SKM-1 (cell line): ENCODE results near the gene MOG.

Experiments used
- DNase-seq: peaks from one replicate; lab custom pipeline; 2025; ENCODE audit not compliant: unreplicated experiment; lab: John Stamatoyannopoulos, UW

MOG gene

DNA sequence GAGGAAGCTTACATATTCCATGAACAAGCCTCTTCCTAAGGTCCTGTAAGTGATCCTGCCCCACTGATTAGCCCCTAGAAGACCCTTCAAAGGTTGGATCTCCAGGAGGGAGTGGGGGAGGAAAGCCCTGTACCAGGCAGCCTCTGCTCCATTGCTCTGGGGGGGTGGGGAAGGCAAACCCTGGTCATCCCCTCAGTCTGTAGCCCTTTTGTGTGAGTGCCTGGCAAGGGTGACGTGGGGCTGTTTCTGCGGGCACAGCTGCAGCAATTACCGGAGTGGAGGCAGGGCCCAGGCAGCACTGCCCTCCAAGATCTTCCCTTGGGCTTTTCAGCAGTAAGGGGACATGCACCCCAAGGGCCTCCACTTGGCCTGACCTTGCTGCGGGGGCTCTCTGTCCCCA lies at the start of gene MOG:
TSS of gene MOG (plus strand) at position 295 of the 400 bp plus-strand sequence. CDS start 118 bp downstream, outside the sequence.
- no peak for DNase-seq

GRCh38 chr6:29608131-29608530 lies 48.8 kb upstream of the MOG start:
- DNase-seq, result no peak

GRCh38 chr6:29610540-29610939 lies 46.4 kb upstream of the MOG start:
- DNase-seq, result no peak

DNA sequence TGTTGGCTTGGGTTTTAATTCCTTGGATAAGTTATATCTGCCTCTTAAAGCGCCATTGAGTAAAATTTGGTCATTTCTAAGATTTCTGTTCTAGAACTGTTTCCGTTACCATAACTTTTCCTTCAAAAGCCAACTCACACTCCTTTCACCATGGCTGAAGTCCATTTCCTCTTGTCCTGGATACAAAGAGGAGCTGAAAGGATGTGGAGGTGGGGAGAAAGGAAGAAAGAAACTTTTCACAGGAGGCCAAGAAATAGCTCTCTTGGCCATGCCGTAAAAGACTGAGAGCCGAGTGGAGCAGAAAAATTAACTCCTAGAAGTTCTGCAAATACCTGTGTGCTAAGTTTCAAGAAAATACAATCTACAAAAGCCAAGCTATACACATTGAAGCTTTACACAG lies 45.5 kb upstream of the MOG start:
- no peak for DNase-seq

DNA sequence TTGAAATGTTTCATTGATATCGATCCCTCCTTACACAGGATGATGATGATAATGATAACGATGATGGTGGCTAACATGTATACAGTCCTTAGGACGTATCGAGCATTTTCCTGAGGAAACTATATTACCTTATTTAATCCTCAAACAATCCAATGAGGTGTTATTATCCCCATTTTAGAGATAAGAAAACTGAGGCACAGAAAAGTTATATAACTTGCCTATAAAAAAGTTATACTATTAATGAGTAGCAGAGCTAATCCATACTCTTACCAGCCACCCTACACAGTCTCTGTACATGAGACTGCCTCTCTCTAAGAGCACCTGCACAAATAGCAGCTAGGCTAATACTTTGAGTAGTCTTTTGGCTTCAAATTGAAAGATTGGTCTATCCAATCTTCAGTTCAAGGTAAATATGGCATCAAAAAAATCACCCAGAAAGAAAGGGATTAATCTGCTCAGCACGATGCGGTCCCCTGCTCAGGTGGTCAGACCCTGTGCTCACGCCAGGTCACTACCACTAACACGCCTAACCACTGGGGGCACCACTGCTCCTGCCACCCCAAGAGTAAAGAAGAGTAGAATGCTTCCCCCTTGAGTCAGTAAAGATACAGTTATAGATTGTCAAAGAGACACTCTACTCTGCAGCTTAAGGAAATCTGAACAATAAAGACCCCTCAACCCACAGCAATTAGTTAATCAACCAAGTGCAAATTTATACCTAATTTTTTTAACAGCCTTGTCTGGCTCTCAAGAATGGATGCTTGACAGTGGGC lies 38.9 kb upstream of the MOG start:
- DNase-seq, result no peak

DNA sequence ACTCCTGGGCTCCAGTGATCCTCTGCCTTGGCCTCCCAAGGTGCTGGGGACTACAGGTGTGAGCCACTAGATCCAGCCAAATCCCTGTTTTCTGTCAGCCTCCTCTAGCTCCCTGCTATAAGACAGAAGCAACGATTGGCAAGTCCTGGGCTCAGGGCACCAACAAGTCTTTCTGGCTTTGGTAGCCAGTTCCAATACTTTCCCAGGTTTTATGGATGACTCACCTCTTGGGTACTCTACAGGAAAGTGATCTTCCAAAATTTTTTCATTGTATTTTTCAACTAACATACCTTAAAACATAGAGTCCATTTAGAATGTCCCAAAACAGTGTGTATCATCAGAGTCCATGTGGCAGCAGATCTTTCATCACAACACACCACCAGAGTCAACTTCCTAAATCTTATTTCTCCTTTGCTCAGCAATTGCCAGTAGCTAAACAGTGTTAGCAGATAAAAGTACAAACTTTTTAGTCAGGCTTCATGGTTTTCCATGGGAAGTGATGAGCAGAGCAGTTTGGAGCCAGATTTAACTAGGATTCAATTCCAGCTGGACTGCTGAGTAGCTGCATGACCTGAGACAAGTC lies 37.2 kb upstream of the MOG start:
- no peak for DNase-seq

DNA sequence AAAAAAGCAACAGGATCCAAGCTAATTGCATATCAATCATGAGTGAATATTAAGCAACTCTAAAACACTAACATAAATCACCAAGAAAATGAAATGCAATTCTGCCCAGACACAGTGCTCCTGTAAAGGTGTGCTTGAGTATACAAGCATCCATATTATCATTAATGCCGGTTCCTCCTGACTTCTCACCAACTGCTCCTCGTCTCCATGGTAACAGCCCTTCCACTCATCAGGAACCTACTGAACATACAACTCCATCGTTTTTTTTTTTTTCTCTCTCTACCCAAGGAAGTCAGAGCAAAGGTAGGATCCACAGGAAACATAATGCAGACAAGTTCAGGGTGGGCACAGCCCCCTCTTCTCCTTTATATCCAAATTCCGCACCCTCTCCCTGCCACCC lies 36.3 kb upstream of the MOG start:
- DNase-seq, result no peak

- DNase-seq, result no peak
Measured at GRCh38 chr6:29624520-29624961, 32.4 kb upstream of the MOG start.

GRCh38 chr6:29625337-29625930 lies 31.5 kb upstream of the MOG start:
- no peak for DNase-seq

GRCh38 chr6:29626948-29627754 lies 29.7 kb upstream of the MOG start:
- DNase-seq, result no peak

DNA sequence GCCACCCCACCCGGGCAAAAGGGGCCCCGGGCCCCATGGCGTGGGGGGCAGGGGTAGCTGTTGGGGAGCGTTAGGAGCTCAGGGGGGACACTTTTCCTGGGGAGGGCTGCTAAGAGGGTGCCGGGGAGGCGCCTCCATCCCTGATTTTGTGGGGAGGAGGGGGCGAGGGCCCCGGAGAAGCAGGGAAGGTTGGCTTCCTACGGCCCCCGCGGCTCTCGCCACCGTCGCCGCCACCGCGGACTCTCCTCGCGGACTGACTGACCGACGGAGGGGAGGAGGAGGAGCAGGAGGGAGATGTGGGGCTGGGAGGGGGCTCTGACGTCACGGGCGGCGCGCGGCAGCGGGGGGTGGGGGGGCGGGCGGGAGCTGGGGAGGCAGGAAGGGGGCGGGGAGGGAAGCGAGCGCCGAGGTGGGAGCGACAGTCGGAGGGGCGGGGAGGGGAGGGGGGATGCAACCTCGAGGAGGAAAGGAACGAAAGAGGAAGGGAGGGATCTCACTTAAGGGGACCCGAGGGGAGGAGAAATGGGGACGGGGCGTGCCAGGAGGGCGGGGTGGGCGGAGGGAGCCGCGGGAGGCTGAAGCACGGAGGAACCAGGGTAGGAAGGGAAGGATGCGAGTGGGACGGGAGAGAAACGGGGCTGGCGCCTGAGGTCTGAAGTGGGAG lies 29.0 kb upstream of the MOG start:
- peak; percentile 31 for DNase-seq

DNA sequence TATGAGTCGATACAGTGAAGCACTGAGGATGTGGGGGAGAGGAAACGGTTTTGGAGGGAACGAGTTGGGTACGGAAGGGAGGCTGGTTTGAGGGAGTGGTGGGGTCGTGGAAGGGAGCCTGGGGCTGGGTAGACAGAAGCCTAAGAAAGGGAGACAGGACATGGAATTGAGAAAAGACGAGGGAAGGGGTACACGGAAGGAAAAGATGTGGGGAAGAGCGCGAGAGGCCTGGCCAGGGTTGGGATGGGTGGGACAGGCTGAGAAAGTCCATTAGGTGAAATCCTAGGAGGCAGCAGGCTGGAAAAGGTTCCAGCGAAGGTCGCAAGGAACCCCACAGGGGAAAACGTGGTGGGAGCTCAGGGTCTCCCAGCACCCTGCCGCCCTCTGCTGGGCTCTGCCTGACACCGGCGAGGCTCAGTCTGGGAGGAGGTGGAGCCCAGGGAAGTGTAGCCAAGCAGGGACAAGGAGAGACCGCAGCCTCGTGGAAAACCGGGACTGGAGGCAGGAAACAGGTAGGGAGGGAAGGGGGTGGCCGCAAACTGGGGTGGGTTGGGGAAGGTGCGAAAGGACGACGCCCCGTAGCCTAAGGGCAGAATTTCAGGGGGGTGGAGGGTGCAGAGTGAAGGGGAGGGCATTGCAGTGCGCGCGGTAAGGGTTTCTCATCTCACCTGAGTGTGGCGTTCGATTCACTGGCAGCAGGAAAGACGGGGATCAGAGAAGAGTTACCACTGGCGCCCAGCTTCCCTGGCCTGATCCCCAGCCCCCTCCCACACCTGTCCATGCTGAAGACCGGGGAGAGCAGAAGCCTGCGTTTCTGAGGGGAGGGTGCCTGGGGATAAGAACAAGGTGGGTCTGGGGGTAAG lies 28.2 kb upstream of the MOG start:
- DNase-seq, result no peak

GRCh38 chr6:29629571-29629970 lies 27.3 kb upstream of the MOG start:
- DNase-seq, result no peak

DNA sequence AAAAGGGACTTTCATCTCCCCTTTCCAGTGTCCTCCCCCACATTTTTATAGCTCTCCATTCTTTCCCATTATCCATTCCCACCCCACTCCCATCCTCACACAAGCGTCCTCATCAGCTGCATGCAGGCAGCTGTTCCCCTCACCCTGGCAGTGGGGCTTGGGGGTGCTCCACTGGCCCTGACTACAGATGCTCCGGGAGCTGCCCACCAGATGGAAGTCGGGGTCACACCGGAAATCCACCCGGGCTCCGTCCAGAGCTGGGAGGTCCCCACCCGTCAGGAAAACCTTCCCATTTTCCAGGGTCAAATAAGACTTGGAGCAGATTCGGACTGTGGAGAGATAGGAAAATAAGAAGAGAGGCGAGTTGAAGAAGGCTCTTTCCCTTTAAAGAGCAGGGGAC lies 26.6 kb upstream of the MOG start:
- no peak for DNase-seq

DNA sequence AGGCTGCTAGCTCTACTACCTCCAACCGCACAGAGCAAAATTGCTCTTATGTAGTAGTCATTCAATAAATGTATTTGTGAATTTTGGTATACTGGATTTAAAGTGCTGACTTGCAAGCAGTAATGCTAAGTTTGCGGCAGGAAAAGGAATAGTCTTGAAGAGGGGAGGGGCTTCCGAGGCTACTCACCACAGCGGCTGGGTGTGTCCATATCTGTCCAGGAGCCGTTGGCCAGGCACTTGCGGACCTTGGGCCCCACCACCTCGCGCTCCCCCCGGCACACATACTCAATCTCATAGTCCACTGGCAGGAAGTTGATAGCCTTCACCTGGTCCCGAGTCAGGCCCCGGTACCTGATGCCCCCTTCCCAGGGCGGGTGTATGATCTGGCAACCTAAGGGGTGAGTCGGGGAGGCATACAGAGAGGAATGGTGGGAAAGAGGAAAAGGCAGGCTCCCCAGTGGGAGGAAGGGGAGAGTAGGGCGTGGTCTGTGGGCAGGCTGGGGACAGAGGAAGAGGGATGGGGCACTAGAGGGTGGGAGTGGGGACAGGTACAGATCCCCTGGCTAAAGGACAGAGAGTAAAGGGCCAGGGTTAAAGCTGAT lies 25.6 kb upstream of the MOG start:
- DNase-seq, result no peak

DNA sequence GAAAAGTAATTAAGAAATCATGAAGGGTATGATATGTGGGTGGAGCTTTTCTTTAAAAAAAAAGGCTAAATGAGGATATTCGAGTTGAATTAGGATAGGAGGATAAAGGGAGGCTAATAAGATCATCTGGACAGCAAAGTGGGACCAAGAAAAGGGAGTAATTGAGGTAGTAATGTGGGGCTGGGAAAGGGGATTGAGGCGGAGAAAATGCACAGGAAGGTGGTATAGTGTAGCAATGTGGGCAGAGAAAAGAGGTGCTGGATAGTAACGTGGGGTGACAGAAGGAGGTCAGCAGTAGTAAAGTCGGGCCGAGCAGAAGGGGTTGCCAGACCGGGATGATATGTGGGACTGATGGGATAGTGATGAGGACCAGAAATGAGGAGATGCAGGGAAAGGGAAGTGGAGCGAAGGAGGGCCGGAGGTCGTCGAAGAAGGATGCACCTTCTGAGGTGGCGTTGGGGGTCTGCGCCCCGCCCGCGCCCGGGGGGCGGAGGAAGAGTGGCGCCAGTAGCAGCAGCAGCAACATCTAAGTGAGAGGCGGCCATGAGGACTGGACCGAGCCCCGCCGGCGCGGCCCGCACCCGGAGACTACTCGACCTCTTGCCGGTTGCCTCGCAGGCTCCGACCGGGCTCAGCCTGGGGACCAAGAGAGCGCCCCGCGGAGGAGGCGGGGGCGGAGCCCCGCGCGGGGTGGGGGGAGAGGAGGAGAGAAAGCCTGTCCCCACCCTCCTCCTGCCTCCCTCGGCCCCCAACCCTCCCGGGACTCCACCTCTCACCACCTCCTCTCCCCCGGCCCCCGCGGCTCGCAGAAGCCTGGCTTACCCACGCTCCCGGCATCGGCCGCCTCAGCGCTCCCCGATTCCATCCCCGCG lies 24.8 kb upstream of the MOG start:
- DNase-seq, result no peak

GRCh38 chr6:29632789-29633533 lies 23.9 kb upstream of the MOG start, which contains the start of gene GABBR1:
Gene GABBR1, minus strand, starts transcription at chr6:29633183. Its CDS starts 798 bp downstream, at chr6:29632385.
- peak; percentile 43 for DNase-seq

GRCh38 chr6:29633534-29633905 lies 23.4 kb upstream of the MOG start:
- DNase-seq, result no peak
